ENCODE measurements around the gene TMEM213.

Gene TMEM213

GRCh38 chr7:138776166-138776833, 21.5 kb upstream of the TMEM213 start:
- H3K9me2 ChIP-seq (replicated peaks; ENCODE audit: insufficient read depth, low read length) = no peaks in the 10 kb centered on the region
- no peaks in the 10 kb centered on the region for H3F3A ChIP-seq (ENCODE audit: insufficient read depth, low read length)
- H3K4me1 ChIP-seq (ENCODE audit: low read length) = no peaks in the 10 kb centered on the region
- no peaks in the 10 kb centered on the region; the same call in 1 of the 2 replicates for H3K9me3 ChIP-seq (replicated peaks; ENCODE audit: insufficient read depth, low read length)
- H3K9ac ChIP-seq (ENCODE audit: low read length) = no peak overlapping the region
- no peak overlapping the region for H2AFZ ChIP-seq (ENCODE audit: low read length)
- H3K36me3 ChIP-seq (replicated peaks; ENCODE audit: insufficient read depth, low read length) = no peaks in the 10 kb centered on the region
- no peaks in the 10 kb centered on the region for H3K27me3 ChIP-seq (replicated peaks; ENCODE audit: insufficient read depth, low read length)
- no peak overlapping the region for H3K27ac ChIP-seq (ENCODE audit: low read length)
- H3K4me3 ChIP-seq (ENCODE audit: low read length) = no peak overlapping the region
- no peak for DNase-seq
- no peaks in the 10 kb centered on the region for H3K79me2 ChIP-seq (ENCODE audit: low read length)
- no peak overlapping the region for H3K4me2 ChIP-seq (ENCODE audit: low read depth, low read length)
- H4K20me1 ChIP-seq (ENCODE audit: insufficient read depth, low read length) = no peaks in the 10 kb centered on the region
- no peak for TF ChIP-seq EZH2 (optimal IDR thresholded peaks at IDR 0.05; ENCODE audit: low read depth, low read length)
- no peak for TF ChIP-seq CTCF (IDR thresholded peaks at IDR 0.05; ENCODE audit: low read length)
- TF ChIP-seq EZH2phosphoT487 (IDR thresholded peaks at IDR 0.05; ENCODE audit: low read length) = no peak

GRCh38 chr7:138781004-138781403, 16.8 kb upstream of the TMEM213 start:
- Histone ChIP-seq H3K9me2 (replicated peaks; ENCODE audit: insufficient read depth, low read length) (no peaks in the 10 kb centered on the region), H3K4me2 (ENCODE audit: low read depth, low read length) (no peak overlapping the region), H3K36me3 (replicated peaks; ENCODE audit: insufficient read depth, low read length) (no peaks in the 10 kb centered on the region), H3K79me2 (ENCODE audit: low read length) (no peaks in the 10 kb centered on the region), H3F3A (ENCODE audit: insufficient read depth, low read length) (no peaks in the 10 kb centered on the region), H3K9me3 (replicated peaks; ENCODE audit: insufficient read depth, low read length) (no peaks in the 10 kb centered on the region; the same call in 1 of the 2 replicates), H4K20me1 (ENCODE audit: insufficient read depth, low read length) (no peaks in the 10 kb centered on the region), H3K27ac (ENCODE audit: low read length) (no peak overlapping the region), H2AFZ (ENCODE audit: low read length) (no peak overlapping the region), H3K4me1 (ENCODE audit: low read length) (no peaks in the 10 kb centered on the region), H3K27me3 (replicated peaks; ENCODE audit: insufficient read depth, low read length) (no peaks in the 10 kb centered on the region), H3K4me3 (ENCODE audit: low read length) (no peak overlapping the region), H3K9ac (ENCODE audit: low read length) (no peak overlapping the region)
- DNase-seq = no peak
- TF ChIP-seq CTCF (IDR thresholded peaks at IDR 0.05; ENCODE audit: low read length) = no peak
- TF ChIP-seq EZH2phosphoT487 (IDR thresholded peaks at IDR 0.05; ENCODE audit: low read length) = no peak
- no peak for TF ChIP-seq EZH2 (optimal IDR thresholded peaks at IDR 0.05; ENCODE audit: low read depth, low read length)

GRCh38 chr7:138784692-138785091, 13.1 kb upstream of the TMEM213 start:
- H3K27me3 ChIP-seq (replicated peaks; ENCODE audit: insufficient read depth, low read length) = no peaks in the 10 kb centered on the region
- no peak overlapping the region for H3K27ac ChIP-seq (ENCODE audit: low read length)
- H3K4me1 ChIP-seq (ENCODE audit: low read length) = no peaks in the 10 kb centered on the region
- H4K20me1 ChIP-seq (ENCODE audit: insufficient read depth, low read length) = no peaks in the 10 kb centered on the region
- no peaks in the 10 kb centered on the region for H3F3A ChIP-seq (ENCODE audit: insufficient read depth, low read length)
- no peak overlapping the region for H2AFZ ChIP-seq (ENCODE audit: low read length)
- TF ChIP-seq EZH2 (optimal IDR thresholded peaks at IDR 0.05; ENCODE audit: low read depth, low read length) (no peak), CTCF (IDR thresholded peaks at IDR 0.05; ENCODE audit: low read length) (no peak), EZH2phosphoT487 (IDR thresholded peaks at IDR 0.05; ENCODE audit: low read length) (no peak)
- no peak overlapping the region for H3K9ac ChIP-seq (ENCODE audit: low read length)
- no peaks in the 10 kb centered on the region for H3K9me3 ChIP-seq (replicated peaks; ENCODE audit: insufficient read depth, low read length)
- no peak overlapping the region for H3K4me2 ChIP-seq (ENCODE audit: low read depth, low read length)
- no peak overlapping the region for H3K4me3 ChIP-seq (ENCODE audit: low read length)
- H3K79me2 ChIP-seq (ENCODE audit: low read length) = no peaks in the 10 kb centered on the region
- no peaks in the 10 kb centered on the region for H3K9me2 ChIP-seq (replicated peaks; ENCODE audit: insufficient read depth, low read length)
- no peaks in the 10 kb centered on the region for H3K36me3 ChIP-seq (replicated peaks; ENCODE audit: insufficient read depth, low read length)
- DNase-seq = no peak
